K562 (cell line): ENCODE data around the gene NADSYN1.

Experiments used
- CTCF ChIP-seq, 3 experiments: IDR thresholded peaks in 2 of 3; conservative IDR thresholded peaks in 1 of 3; 2 replicates each; pipeline ENCODE4 v1.5.1; 2011 to 2012; ENCODE audit warnings: low read length in 3 of 3, mild to moderate bottlenecking in 3 of 3, control low read depth in 2 of 3, improper control_type of control experiment in 1 of 3, inconsistent platforms in 1 of 3, low read depth in 1 of 3, mixed read lengths in 1 of 3, moderate library complexity in 1 of 3; ENCODE audit not compliant: insufficient read depth in 2 of 3
- SOX6 ChIP-seq: fragments of 450-650 bp; IDR thresholded peaks from 2 replicates; pipeline ENCODE4 v1.6.1; 2014; ENCODE audit warnings: mild to moderate bottlenecking

- TF ChIP-seq CTCF (IDR thresholded peaks at IDR 0.05 in 2 of 3, conservative IDR thresholded peaks at IDR 0.05 in 1 of 3; ENCODE audit: insufficient read depth in 2 of 3, low read depth in 1 of 3, low read length in 3 of 3) = no peak
- TF ChIP-seq SOX6 = no peak
Measured at GRCh38 chr11:71486320-71486719, 33.3 kb downstream of the NADSYN1 start.
